ENCODE data around the gene CCDC12. TPM values are rescaled to one million over a fixed set of nuclear protein-coding genes. Genes with fewer than 3 reads are reported as not detected.
"Not testable (repeated sequence)": the region's sequence is repeated elsewhere in the genome, so short reads cannot be mapped to it uniquely, and the experiment has no call there.

CCDC12 gene
- total RNA-seq, 4 donors from 2014 or later: 36.9 to 59.4 (median 50.2) TPM

DNA sequence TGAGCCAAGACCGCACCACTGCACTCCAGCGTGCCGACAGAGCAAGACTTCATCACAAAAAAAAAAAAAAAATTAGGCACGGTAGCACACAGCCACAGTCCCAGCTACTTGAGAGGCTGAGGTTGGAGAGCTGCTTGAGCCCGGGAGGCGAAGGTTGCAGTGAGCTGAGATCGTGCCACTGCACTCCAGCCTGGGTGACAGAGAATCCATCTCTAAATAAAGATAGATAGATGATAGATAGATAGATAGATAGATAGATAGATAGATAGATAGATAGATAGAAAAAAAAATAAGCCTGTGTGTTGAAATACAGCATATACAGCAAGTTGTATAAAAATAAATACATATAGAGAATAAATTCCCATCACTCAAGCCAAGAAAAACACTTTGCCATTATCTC, 61.7 kb downstream of the CCDC12 start:
- DNase-seq (ENCODE audit: low spot score in 2 of 2): no peak
- WGBS, 2 donors: 85 to 89% methylated on average over 7 of the region's 7 CpGs
- TF ChIP-seq, protein P1, sequence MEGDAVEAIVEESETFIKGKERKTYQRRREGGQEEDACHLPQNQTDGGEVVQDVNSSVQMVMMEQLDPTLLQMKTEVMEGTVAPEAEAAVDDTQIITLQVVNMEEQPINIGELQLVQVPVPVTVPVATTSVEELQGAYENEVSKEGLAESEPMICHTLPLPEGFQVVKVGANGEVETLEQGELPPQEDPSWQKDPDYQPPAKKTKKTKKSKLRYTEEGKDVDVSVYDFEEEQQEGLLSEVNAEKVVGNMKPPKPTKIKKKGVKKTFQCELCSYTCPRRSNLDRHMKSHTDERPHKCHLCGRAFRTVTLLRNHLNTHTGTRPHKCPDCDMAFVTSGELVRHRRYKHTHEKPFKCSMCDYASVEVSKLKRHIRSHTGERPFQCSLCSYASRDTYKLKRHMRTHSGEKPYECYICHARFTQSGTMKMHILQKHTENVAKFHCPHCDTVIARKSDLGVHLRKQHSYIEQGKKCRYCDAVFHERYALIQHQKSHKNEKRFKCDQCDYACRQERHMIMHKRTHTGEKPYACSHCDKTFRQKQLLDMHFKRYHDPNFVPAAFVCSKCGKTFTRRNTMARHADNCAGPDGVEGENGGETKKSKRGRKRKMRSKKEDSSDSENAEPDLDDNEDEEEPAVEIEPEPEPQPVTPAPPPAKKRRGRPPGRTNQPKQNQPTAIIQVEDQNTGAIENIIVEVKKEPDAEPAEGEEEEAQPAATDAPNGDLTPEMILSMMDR (IDR thresholded peaks at IDR 0.05): no peak
- no peak for TF ChIP-seq EP300 (IDR thresholded peaks at IDR 0.05)
- TF ChIP-seq POLR2A (IDR thresholded peaks at IDR 0.05): no peak
- H3K4me1 ChIP-seq: peaks cover 0 to 2% (median 2%) of the 10 kb centered on the region in 4 donors
- H3K27me3 ChIP-seq: no peaks in the 10 kb centered on the region
- no peak overlapping the region for H3K27ac ChIP-seq
- H3K4me3 ChIP-seq: no peak overlapping the region
- H3K36me3 ChIP-seq: peaks cover 0 to 47% (median 0%) of the 10 kb centered on the region in 3 donors
- no peaks in the 10 kb centered on the region for H3K9me3 ChIP-seq

DNA sequence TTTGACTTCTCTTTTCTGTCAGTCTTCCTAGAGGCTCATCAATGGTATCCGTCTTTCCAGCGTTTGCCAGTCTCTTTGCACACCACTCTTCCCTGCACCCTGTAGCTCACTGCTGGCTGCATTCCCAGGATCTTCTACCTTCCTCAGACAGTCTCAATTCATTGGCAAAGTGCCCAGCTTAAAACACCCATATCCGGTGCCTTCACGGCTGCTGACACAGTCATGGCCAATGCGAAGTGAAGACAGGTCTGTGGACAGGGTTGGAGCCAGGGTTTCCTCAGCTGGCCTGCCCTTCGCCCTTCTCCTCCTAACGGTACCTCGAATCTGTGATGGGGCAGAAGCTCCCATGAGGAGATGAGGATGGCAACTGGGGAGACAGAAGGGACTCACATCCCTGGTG, 62.9 kb downstream of the CCDC12 start:
- DNase-seq (ENCODE audit: low spot score in 2 of 2): no peak
- no peak overlapping the region for H3K4me3 ChIP-seq
- H3K36me3 ChIP-seq: peaks cover 0 to 35% (median 0%) of the 10 kb centered on the region in 3 donors
- 58 to 69% methylated on average over 8 of the region's 8 CpGs for WGBS, 2 donors
- H3K9me3 ChIP-seq: no peaks in the 10 kb centered on the region
- no peak for TF ChIP-seq EP300 (IDR thresholded peaks at IDR 0.05)
- no peak for TF ChIP-seq POLR2A (IDR thresholded peaks at IDR 0.05)
- TF ChIP-seq, protein P1 (IDR thresholded peaks at IDR 0.05): no peak
- H3K27ac ChIP-seq: no peak overlapping the region
- no peaks in the 10 kb centered on the region for H3K27me3 ChIP-seq
- peaks cover 0 to 14% (median 14%) of the 10 kb centered on the region in 4 donors for H3K4me1 ChIP-seq

DNA sequence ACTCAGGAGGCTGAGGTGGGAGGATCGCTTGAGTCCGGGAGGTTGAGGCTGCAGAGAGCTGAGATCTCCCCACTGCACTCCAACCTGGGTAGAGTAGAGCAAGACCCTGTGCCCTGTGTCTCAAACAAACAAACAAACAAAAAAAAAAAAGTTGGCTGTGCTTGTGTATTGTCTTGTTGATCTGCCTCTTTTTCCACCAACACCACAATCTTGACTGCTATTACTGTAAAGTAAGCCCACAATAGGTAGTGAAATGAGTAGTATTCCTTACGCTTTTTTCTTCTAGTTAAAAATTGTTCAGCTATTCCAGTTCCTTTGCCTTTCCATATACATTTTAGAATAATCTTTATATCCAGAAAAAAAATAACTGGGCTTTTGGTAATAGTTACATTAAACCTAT, 63.6 kb downstream of the CCDC12 start:
- no peak overlapping the region for H3K4me3 ChIP-seq
- no peak for DNase-seq (ENCODE audit: low spot score in 2 of 2)
- TF ChIP-seq, protein P1 (IDR thresholded peaks at IDR 0.05): no peak
- TF ChIP-seq POLR2A (IDR thresholded peaks at IDR 0.05) (no peak), EP300 (IDR thresholded peaks at IDR 0.05) (no peak)
- H3K27me3 ChIP-seq: no peaks in the 10 kb centered on the region
- no peaks in the 10 kb centered on the region for H3K9me3 ChIP-seq
- WGBS, 2 donors: 75 to 97% methylated on average over 3 of the region's 3 CpGs
- no peak overlapping the region for H3K27ac ChIP-seq
- peaks cover 0 to 29% (median 0%) of the 10 kb centered on the region in 3 donors for H3K36me3 ChIP-seq
- peaks cover 2 to 21% (median 19%) of the 10 kb centered on the region in 4 donors for H3K4me1 ChIP-seq

DNA sequence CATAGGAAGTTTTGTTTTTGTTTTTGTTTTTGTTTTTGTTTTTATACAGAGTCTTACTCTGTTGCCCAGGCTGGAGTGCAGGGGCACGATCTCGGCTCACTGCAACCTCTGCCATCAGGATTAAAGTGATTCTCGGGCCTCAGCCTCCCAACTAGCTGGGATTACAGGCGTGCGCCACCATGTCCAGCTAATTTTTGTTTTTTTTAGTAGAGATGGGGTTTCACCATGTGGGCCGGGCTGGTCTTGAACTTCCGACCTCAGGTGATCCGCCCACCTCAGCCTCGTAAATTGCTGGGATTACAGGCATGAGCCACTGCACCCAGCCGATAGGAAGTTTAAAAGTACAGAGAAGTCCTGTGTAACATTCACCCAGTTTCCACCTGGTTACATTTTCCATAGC, 65.6 kb downstream of the CCDC12 start:
- H3K4me3 ChIP-seq; H3K9me3 ChIP-seq; H3K36me3 ChIP-seq; H3K27me3 ChIP-seq; DNase-seq (ENCODE audit: low spot score in 2 of 2); H3K27ac ChIP-seq: not testable (repeated sequence)
- WGBS, 2 donors: 85 to 90% methylated on average over 10 of the region's 10 CpGs
- H3K4me1 ChIP-seq: peaks cover 2 to 25% (median 20%) of the 10 kb centered on the region in 4 donors

DNA sequence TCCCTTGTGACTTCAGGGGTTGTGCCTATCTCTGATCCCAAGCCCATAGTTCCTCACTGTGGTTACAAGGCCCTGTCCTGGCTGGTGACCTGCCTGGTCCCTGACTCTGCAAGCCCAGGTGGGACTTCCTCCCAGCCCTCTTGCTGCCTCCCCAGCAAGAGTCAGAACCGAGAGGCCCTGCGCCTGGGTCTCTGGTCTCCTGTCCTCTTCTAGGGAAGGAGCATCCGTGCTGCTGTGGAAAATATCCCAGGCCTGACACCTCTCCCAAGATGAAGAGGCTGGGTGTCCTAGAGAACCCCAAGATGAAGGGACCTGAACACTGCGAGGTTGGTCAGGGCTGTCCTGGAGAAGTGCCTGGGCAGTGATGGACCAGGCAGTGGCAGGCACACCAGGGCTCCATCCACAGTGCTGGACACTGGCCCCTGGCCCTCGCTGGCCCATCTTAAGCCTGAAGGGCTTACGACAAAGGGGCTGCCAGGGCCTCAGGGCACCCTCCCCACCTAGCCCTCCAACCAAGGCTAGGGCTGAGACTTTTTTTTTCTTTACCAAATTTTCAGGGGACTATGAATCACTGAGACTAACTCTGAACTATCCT, 66.3 kb downstream of the CCDC12 start:
- Histone ChIP-seq H3K27ac (no peak overlapping the region), H3K4me3 (no peak overlapping the region), H3K4me1 (peaks cover 2 to 25% (median 20%) of the 10 kb centered on the region in 4 donors), H3K27me3 (no peaks in the 10 kb centered on the region), H3K36me3 (peaks cover 0 to 1% (median 0%) of the 10 kb centered on the region in 3 donors), H3K9me3 (no peaks in the 10 kb centered on the region)
- no peak for DNase-seq (ENCODE audit: low spot score in 2 of 2)
- 72 to 82% methylated on average over 6 of the region's 6 CpGs for WGBS, 2 donors
- TF ChIP-seq POLR2A (IDR thresholded peaks at IDR 0.05): no peak
- TF ChIP-seq, protein P1 (IDR thresholded peaks at IDR 0.05): no peak
- no peak for TF ChIP-seq EP300 (IDR thresholded peaks at IDR 0.05)
